Measurements from ENCODE around the gene CACNA1B. TPM values are rescaled to one million over a fixed set of nuclear protein-coding genes. Genes with fewer than 3 reads are reported as not detected.
A peak's percentile ranks its signal among the peaks of the same experiment; 100 is the strongest.

CACNA1B gene
- total and polyA plus RNA-seq, 2 of the 13 experiments (the other 11 are each of a cell fraction or from before 2014, with no cell fraction given) = under 0.01 to 0.04 TPM

GRCh38 chr9:138007918-138008841 lies 130.6 kb downstream of the CACNA1B start:
- POLR2A ChIA-PET = no interaction called here
- DNase-seq (ENCODE audit: low spot score) (no peak), ATAC-seq (peak; percentile 25; the same call in 1 of the 3 replicates), FAIRE-seq (no peak)
- H3K36me3 ChIP-seq (replicated peaks in 1 of 2; ENCODE audit: control insufficient read depth in 1 of 2, insufficient read depth in 2 of 2, low read length in 2 of 2) = no peaks in the 10 kb centered on the region
- no peak overlapping the region for H3K4me3 ChIP-seq (replicated peaks in 1 of 3; ENCODE audit: insufficient read depth in 1 of 3, low read depth in 2 of 3, low read length in 3 of 3)
- 30% methylated on average over 4 of the region's 15 CpGs for WGBS (ENCODE audit: low lambda C conversion rate)
- H3K4me1 ChIP-seq (ENCODE audit: insufficient read depth, low read length) = no peaks in the 10 kb centered on the region
- no peaks in the 10 kb centered on the region for H3K79me2 ChIP-seq (ENCODE audit: insufficient read depth, low read length)
- H3K27ac ChIP-seq (ENCODE audit: extremely low read length, insufficient read depth, low read length) = no peak overlapping the region
- H3K9ac ChIP-seq (ENCODE audit: insufficient read depth, low read depth, low read length) = no peak overlapping the region
- no TSS peak for BruUV-seq (replicated peaks)
- in situ Hi-C loops (cut with HindIII; ENCODE audit: extremely low pct_ligation_motif_present, low pct_unique_long_range_greater_than_20kb) (no loop called here), intact Hi-C loops (cut with micrococcal nuclease; ENCODE audit: unreplicated experiment) (no loop called here)
- TF ChIP-seq USF2 (IDR thresholded peaks at IDR 0.05; ENCODE audit: low read depth, low read length) (peak; percentile 27; the same call in 1 of the 2 replicates), USF2 (CRISPR knock-in tag; IDR thresholded peaks at IDR 0.05; ENCODE audit: borderline replicate concordance) (no peak), ZNF614 (CRISPR knock-in tag; IDR thresholded peaks at IDR 0.05; ENCODE audit: borderline replicate concordance) (no peak), ZBTB7B (CRISPR knock-in tag; IDR thresholded peaks at IDR 0.05) (no peak), FUBP1 (CRISPR knock-in tag; IDR thresholded peaks at IDR 0.05; ENCODE audit: borderline replicate concordance) (no peak), NCOA2 (CRISPR knock-in tag; IDR thresholded peaks at IDR 0.05) (no peak), ZNF17 (CRISPR knock-in tag; IDR thresholded peaks at IDR 0.05) (no peak), TP53 (CRISPR knock-in tag; conservative IDR thresholded peaks at IDR 0.05) (no peak), TOE1 (CRISPR knock-in tag; IDR thresholded peaks at IDR 0.05) (no peak), ZSCAN25 (CRISPR knock-in tag; IDR thresholded peaks at IDR 0.05) (peak; percentile 94), GTF2F1 (IDR thresholded peaks at IDR 0.05; ENCODE audit: low read length) (no peak)
- H2AFZ ChIP-seq (ENCODE audit: low read length) = no peak overlapping the region
- H3K4me2 ChIP-seq (ENCODE audit: low read depth, low read length) = no peak overlapping the region
- H3K9me3 ChIP-seq (ENCODE audit: low read length) = no peaks in the 10 kb centered on the region
- peaks cover 2 to 6% of the 10 kb centered on the region in 2 experiments; a peak in 3 of 5 replicates for H3K27me3 ChIP-seq (ENCODE audit: control insufficient read depth in 1 of 2, insufficient read depth in 2 of 2, low read length in 2 of 2)
- no peaks in the 10 kb centered on the region for H4K20me1 ChIP-seq (ENCODE audit: insufficient read depth, low read length)
- CTCF ChIA-PET (ENCODE audit: low intra/inter-chr PET ratio, low total read pairs) = no interaction called here

Data from HepG2 (cell line).